Prostate gland (tissue), 2 donors: ENCODE data around the gene RNPC3.

Experiments used
- POLR2A ChIP-seq: fragments of 450-650 bp; IDR thresholded peaks from one replicate; pipeline ENCODE4 v1.6.1; 2016; ENCODE audit warnings: antibody characterized with exemption, mild to moderate bottlenecking
- POLR2AphosphoS5 ChIP-seq: sonication (generic); formaldehyde crosslinking; IDR thresholded peaks from one replicate; pipeline ENCODE4 v1.6.1; 2017; ENCODE audit warnings: antibody characterized with exemption
- TF ChIP-seq, protein P1 (sequence below), 4 experiments: fragments of 200-600 bp in 2 of 4; fragments of 450-650 bp in 2 of 4; sonication (generic) in 2 of 4; IDR thresholded peaks; 1 replicate in 3 of 4; 2 replicates in 1 of 4; pipeline ENCODE4 v1.5.1; 2016 to 2019; ENCODE audit warnings: antibody characterized with exemption in 4 of 4, mild to moderate bottlenecking in 2 of 4, moderate library complexity in 2 of 4

GRCh38 chr1:103517380-103518047, 8.0 kb upstream of the RNPC3 start:
- TF ChIP-seq POLR2A = no peak
- TF ChIP-seq, protein P1, sequence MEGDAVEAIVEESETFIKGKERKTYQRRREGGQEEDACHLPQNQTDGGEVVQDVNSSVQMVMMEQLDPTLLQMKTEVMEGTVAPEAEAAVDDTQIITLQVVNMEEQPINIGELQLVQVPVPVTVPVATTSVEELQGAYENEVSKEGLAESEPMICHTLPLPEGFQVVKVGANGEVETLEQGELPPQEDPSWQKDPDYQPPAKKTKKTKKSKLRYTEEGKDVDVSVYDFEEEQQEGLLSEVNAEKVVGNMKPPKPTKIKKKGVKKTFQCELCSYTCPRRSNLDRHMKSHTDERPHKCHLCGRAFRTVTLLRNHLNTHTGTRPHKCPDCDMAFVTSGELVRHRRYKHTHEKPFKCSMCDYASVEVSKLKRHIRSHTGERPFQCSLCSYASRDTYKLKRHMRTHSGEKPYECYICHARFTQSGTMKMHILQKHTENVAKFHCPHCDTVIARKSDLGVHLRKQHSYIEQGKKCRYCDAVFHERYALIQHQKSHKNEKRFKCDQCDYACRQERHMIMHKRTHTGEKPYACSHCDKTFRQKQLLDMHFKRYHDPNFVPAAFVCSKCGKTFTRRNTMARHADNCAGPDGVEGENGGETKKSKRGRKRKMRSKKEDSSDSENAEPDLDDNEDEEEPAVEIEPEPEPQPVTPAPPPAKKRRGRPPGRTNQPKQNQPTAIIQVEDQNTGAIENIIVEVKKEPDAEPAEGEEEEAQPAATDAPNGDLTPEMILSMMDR (IDR thresholded peaks at IDR 0.05) = no peak
- no peak for TF ChIP-seq POLR2AphosphoS5
